KOPT-K1 (cell line): ENCODE results near the gene SPI1.

ENCODE experiments used
- H3K27ac ChIP-seq: fragments of 200-600 bp; sonication (generic); 2 replicates; pipeline ENCODE4 v1.5.1; 2016; ENCODE audit warnings: antibody characterized with exemption, mild to moderate bottlenecking, low read depth, low read length; ENCODE audit not compliant: poor library complexity, severe bottlenecking
- H3K36me3 ChIP-seq: fragments of 200-600 bp; sonication (generic); 2 replicates; pipeline ENCODE4 v1.5.1; 2017; ENCODE audit warnings: antibody characterized with exemption, mild to moderate bottlenecking, low read length, moderate library complexity; ENCODE audit not compliant: insufficient read depth
- H3K9me3 ChIP-seq: fragments of 200-600 bp; sonication (generic); 2 replicates; pipeline ENCODE4 v1.5.1; 2017; ENCODE audit warnings: antibody characterized with exemption, low read length, mild to moderate bottlenecking; ENCODE audit not compliant: insufficient read depth, poor library complexity, severe bottlenecking

Gene SPI1

GRCh38 chr11:47409440-47410369 is 31.4 kb upstream of the SPI1 start:
- Histone ChIP-seq H3K27ac (peak overlapping the region; percentile 56), H3K9me3 (no peaks in the 10 kb centered on the region), H3K36me3 (peaks cover 11% of the 10 kb centered on the region; the same call in 1 of the 2 replicates)

- Histone ChIP-seq H3K36me3 (peaks cover 4% of the 10 kb centered on the region; the same call in 1 of the 2 replicates), H3K27ac (peak overlapping the region; percentile 56)
Measured at GRCh38 chr11:47408598-47409439, 30.5 kb upstream of the SPI1 start.

GRCh38 chr11:47407746-47408590 is 29.6 kb upstream of the SPI1 start, which contains the start of gene SLC39A13:
Gene SLC39A13 (plus strand): TSS chr11:47408590. CDS start chr11:47410095, 1,505 bp downstream.
- Histone ChIP-seq H3K9me3 (no peaks in the 10 kb centered on the region), H3K27ac (peak within 1 kb of the TSS; percentile 78), H3K36me3 (no peaks in the 10 kb centered on the region)

More at GRCh38 chr11:47408598-47409439, 30.5 kb upstream of the SPI1 start:
- no peaks in the 10 kb centered on the region for H3K9me3 ChIP-seq

- peak overlapping the region; percentile 78 for H3K27ac ChIP-seq
- no peaks in the 10 kb centered on the region for H3K36me3 ChIP-seq
- no peaks in the 10 kb centered on the region for H3K9me3 ChIP-seq
Measured at GRCh38 chr11:47406896-47407745, 28.8 kb upstream of the SPI1 start.

GRCh38 chr11:47403571-47403970 is 25.2 kb upstream of the SPI1 start:
- Histone ChIP-seq H3K36me3 (no peaks in the 10 kb centered on the region), H3K27ac (no peak overlapping the region), H3K9me3 (no peaks in the 10 kb centered on the region)

GRCh38 chr11:47403135-47403534 is 24.8 kb upstream of the SPI1 start:
- Histone ChIP-seq H3K9me3 (no peaks in the 10 kb centered on the region), H3K27ac (no peak overlapping the region)

GRCh38 chr11:47400768-47401279 is 22.5 kb upstream of the SPI1 start:
- H3K27ac ChIP-seq: no peak overlapping the region
- no peaks in the 10 kb centered on the region for H3K9me3 ChIP-seq
- H3K36me3 ChIP-seq: no peaks in the 10 kb centered on the region

More at GRCh38 chr11:47403135-47403534, 24.8 kb upstream of the SPI1 start:
- H3K36me3 ChIP-seq: no peaks in the 10 kb centered on the region

- Histone ChIP-seq H3K27ac (peak overlapping the region; percentile 50), H3K36me3 (no peaks in the 10 kb centered on the region), H3K9me3 (no peaks in the 10 kb centered on the region)
Measured at GRCh38 chr11:47399860-47400767, 21.8 kb upstream of the SPI1 start.

GRCh38 chr11:47398551-47398950 is 20.2 kb upstream of the SPI1 start:
- Histone ChIP-seq H3K36me3 (no peaks in the 10 kb centered on the region), H3K27ac (no peak overlapping the region), H3K9me3 (no peaks in the 10 kb centered on the region)

GRCh38 chr11:47398011-47398410 is 19.7 kb upstream of the SPI1 start:
- Histone ChIP-seq H3K36me3 (no peaks in the 10 kb centered on the region), H3K27ac (no peak overlapping the region), H3K9me3 (no peaks in the 10 kb centered on the region)

GRCh38 chr11:47396049-47396320 is 17.6 kb upstream of the SPI1 start:
- H3K36me3 ChIP-seq: no peaks in the 10 kb centered on the region
- H3K27ac ChIP-seq: no peak overlapping the region
- no peaks in the 10 kb centered on the region for H3K9me3 ChIP-seq

- Histone ChIP-seq H3K27ac (peak overlapping the region; percentile 85), H3K36me3 (no peaks in the 10 kb centered on the region), H3K9me3 (no peaks in the 10 kb centered on the region)
Measured at GRCh38 chr11:47395223-47396048, 17.1 kb upstream of the SPI1 start.
